ENCODE measurements around the gene LDAF1. TPM values are rescaled to one million over a fixed set of nuclear protein-coding genes. Genes with fewer than 3 reads are reported as not detected.
A peak's percentile ranks its signal among the peaks of the same experiment; 100 is the strongest.
"Not testable (repeated sequence)": the region's sequence is repeated elsewhere in the genome, so short reads cannot be mapped to it uniquely, and the experiment has no call there.

The LDAF1 gene
- total and polyA plus RNA-seq, 2 experiments from 2014 or later = 30.4 to 34.5 TPM

- peaks cover 10% of the 10 kb centered on the region for H3F3A ChIP-seq (ENCODE audit: insufficient read depth)
- H3K27me3 ChIP-seq (replicated peaks; ENCODE audit: insufficient read depth) = no peaks in the 10 kb centered on the region
- no peak for TF ChIP-seq EZH2phosphoT487 (IDR thresholded peaks at IDR 0.05; ENCODE audit: insufficient read depth, low read depth)
- no peak overlapping the region for H3K4me2 ChIP-seq (ENCODE audit: unreplicated experiment)
- H3K36me3 ChIP-seq (ENCODE audit: low read depth) = peaks cover 29% of the 10 kb centered on the region; the same call in 1 of the 2 replicates
- no peak overlapping the region for H2AFZ ChIP-seq
- no peaks in the 10 kb centered on the region for H4K20me1 ChIP-seq (ENCODE audit: insufficient read depth)
- in situ Hi-C loops (cut with MboI) = no loop called here
- H3K4me1 ChIP-seq (ENCODE audit: insufficient read depth) = peaks cover 23% of the 10 kb centered on the region
- no peak overlapping the region for H3K4me3 ChIP-seq
- no peak overlapping the region for H3K27ac ChIP-seq
- no peaks in the 10 kb centered on the region for H3K9me3 ChIP-seq (ENCODE audit: low read depth)
- no peaks in the 10 kb centered on the region for H3K79me2 ChIP-seq (ENCODE audit: insufficient read depth)
- no peak overlapping the region for H3K9ac ChIP-seq
- no peaks in the 10 kb centered on the region for H3K9me2 ChIP-seq (ENCODE audit: insufficient read depth)
- peak; percentile 81 for DNase-seq
- 76 to 78% methylated on average over 5 of the region's 5 CpGs for WGBS, 2 experiments (ENCODE audit: low coverage in 1 of 2, low lambda C conversion rate in 2 of 2, missing lambda C conversion rate in 2 of 2)
These were observed 10.9 kb downstream of the LDAF1 start for GRCh38 chr16:21169249-21169981.

GRCh38 chr16:21170116-21170515 lies 11.6 kb downstream of the LDAF1 start:
- H3K27ac ChIP-seq; H3K9ac ChIP-seq; in situ Hi-C loops (cut with MboI); H3K4me2 ChIP-seq (ENCODE audit: unreplicated experiment); H3K4me3 ChIP-seq; H3K79me2 ChIP-seq (ENCODE audit: insufficient read depth); H3K9me3 ChIP-seq (ENCODE audit: low read depth); DNase-seq; H3K9me2 ChIP-seq (ENCODE audit: insufficient read depth); H4K20me1 ChIP-seq (ENCODE audit: insufficient read depth); H2AFZ ChIP-seq; H3K27me3 ChIP-seq (replicated peaks; ENCODE audit: insufficient read depth): not testable (repeated sequence)
- H3F3A ChIP-seq (ENCODE audit: insufficient read depth) = peaks cover 10% of the 10 kb centered on the region
- H3K4me1 ChIP-seq (ENCODE audit: insufficient read depth) = peaks cover 23% of the 10 kb centered on the region
- WGBS, 2 experiments (ENCODE audit: low coverage in 1 of 2, low lambda C conversion rate in 2 of 2, missing lambda C conversion rate in 2 of 2) = 89 to 93% methylated on average over 8 of the region's 8 CpGs
- H3K36me3 ChIP-seq (ENCODE audit: low read depth) = peaks cover 29% of the 10 kb centered on the region; the same call in 1 of the 2 replicates

GRCh38 chr16:21172650-21173049 lies 14.2 kb downstream of the LDAF1 start:
- WGBS, 2 experiments (ENCODE audit: low coverage in 1 of 2, low lambda C conversion rate in 2 of 2, missing lambda C conversion rate in 2 of 2) = 81 to 82% methylated on average over 3 of the region's 3 CpGs
- in situ Hi-C loops (cut with MboI) = no loop called here
- TF ChIP-seq EZH2 (IDR thresholded peaks at IDR 0.05; ENCODE audit: insufficient read depth, poor library complexity, severe bottlenecking) (no peak), EZH2phosphoT487 (IDR thresholded peaks at IDR 0.05; ENCODE audit: insufficient read depth, low read depth) (no peak)

GRCh38 chr16:21175397-21175796 lies 16.9 kb downstream of the LDAF1 start:
- Histone ChIP-seq H3F3A (ENCODE audit: insufficient read depth) (no peaks in the 10 kb centered on the region), H3K27ac (no peak overlapping the region), H3K79me2 (ENCODE audit: insufficient read depth) (no peaks in the 10 kb centered on the region), H3K4me3 (no peak overlapping the region), H3K36me3 (ENCODE audit: low read depth) (peaks cover 39% of the 10 kb centered on the region), H4K20me1 (ENCODE audit: insufficient read depth) (no peaks in the 10 kb centered on the region), H3K9me3 (ENCODE audit: low read depth) (no peaks in the 10 kb centered on the region), H3K27me3 (replicated peaks; ENCODE audit: insufficient read depth) (no peaks in the 10 kb centered on the region), H3K9me2 (ENCODE audit: insufficient read depth) (no peaks in the 10 kb centered on the region), H3K4me1 (ENCODE audit: insufficient read depth) (no peaks in the 10 kb centered on the region), H2AFZ (no peak overlapping the region), H3K4me2 (ENCODE audit: unreplicated experiment) (no peak overlapping the region), H3K9ac (no peak overlapping the region)
- 93 to 95% methylated on average over 1 of the region's 1 CpG for WGBS, 2 experiments (ENCODE audit: low coverage in 1 of 2, low lambda C conversion rate in 2 of 2, missing lambda C conversion rate in 2 of 2)
- no peak for DNase-seq
- in situ Hi-C loops (cut with MboI) = loop anchor here (25.0 kb wide), 1 partner anchor 1137 kb away; no protein-coding TSS in a partner anchor
- TF ChIP-seq EZH2phosphoT487 (IDR thresholded peaks at IDR 0.05; ENCODE audit: insufficient read depth, low read depth) = no peak
- no peak for TF ChIP-seq EZH2 (IDR thresholded peaks at IDR 0.05; ENCODE audit: insufficient read depth, poor library complexity, severe bottlenecking)

More at GRCh38 chr16:21172650-21173049, 14.2 kb downstream of the LDAF1 start:
- H2AFZ ChIP-seq = no peak overlapping the region
- no peak overlapping the region for H3K27ac ChIP-seq
- H4K20me1 ChIP-seq (ENCODE audit: insufficient read depth) = no peaks in the 10 kb centered on the region
- no peaks in the 10 kb centered on the region for H3K79me2 ChIP-seq (ENCODE audit: insufficient read depth)
- no peak overlapping the region for H3K4me2 ChIP-seq (ENCODE audit: unreplicated experiment)
- no peak overlapping the region for H3K4me3 ChIP-seq
- no peak for DNase-seq
- H3K9me2 ChIP-seq (ENCODE audit: insufficient read depth) = no peaks in the 10 kb centered on the region
- H3K9me3 ChIP-seq (ENCODE audit: low read depth) = no peaks in the 10 kb centered on the region
- H3K27me3 ChIP-seq (replicated peaks; ENCODE audit: insufficient read depth) = no peaks in the 10 kb centered on the region
- no peak overlapping the region for H3K9ac ChIP-seq
- peaks cover 13% of the 10 kb centered on the region for H3K4me1 ChIP-seq (ENCODE audit: insufficient read depth)
- peaks cover 26% of the 10 kb centered on the region; the same call in 1 of the 2 replicates for H3K36me3 ChIP-seq (ENCODE audit: low read depth)
- H3F3A ChIP-seq (ENCODE audit: insufficient read depth) = peaks cover 4% of the 10 kb centered on the region; the same call in 1 of the 2 replicates

All from GM23248 (cell line).